ENCODE data around the gene ITGBL1.
A peak's percentile ranks its signal among the peaks of the same experiment; 100 is the strongest.

ITGBL1 gene

GRCh38 chr13:101624210-101624922 lies 171.9 kb downstream of the ITGBL1 start:
- no peak overlapping the region for H3K9ac ChIP-seq (ENCODE audit: low read depth, low read length, poor library complexity, severe bottlenecking)
- no peaks in the 10 kb centered on the region for H3K9me2 ChIP-seq (replicated peaks; ENCODE audit: low read depth, low read length)
- H3K36me3 ChIP-seq (ENCODE audit: insufficient read depth, low read length) = no peaks in the 10 kb centered on the region
- H3K4me2 ChIP-seq (ENCODE audit: low read depth, low read length, poor library complexity, severe bottlenecking) = peak overlapping the region; percentile 23
- no peaks in the 10 kb centered on the region for H3K9me3 ChIP-seq (ENCODE audit: insufficient read depth, low read depth, low read length)
- H3K4me3 ChIP-seq (ENCODE audit: low read length, poor library complexity, severe bottlenecking) = no peak overlapping the region
- no peaks in the 10 kb centered on the region for H3F3A ChIP-seq (ENCODE audit: low read depth)
- no peak for TF ChIP-seq CTCF (conservative IDR thresholded peaks at IDR 0.05; ENCODE audit: low read length)
- no peak for TF ChIP-seq EZH2phosphoT487 (IDR thresholded peaks at IDR 0.05; ENCODE audit: borderline replicate concordance)
- no peaks in the 10 kb centered on the region for H4K20me1 ChIP-seq (ENCODE audit: insufficient read depth, low read length, poor library complexity, severe bottlenecking)
- H3K27me3 ChIP-seq (ENCODE audit: insufficient read depth, low read length, poor library complexity, severe bottlenecking) = no peaks in the 10 kb centered on the region
- peak overlapping the region; percentile 36; the same call in 1 of the 2 replicates for H2AFZ ChIP-seq (ENCODE audit: low read length)
- peaks cover 26% of the 10 kb centered on the region for H3K4me1 ChIP-seq (ENCODE audit: insufficient read depth, low read length, poor library complexity, severe bottlenecking)
- no peaks in the 10 kb centered on the region for H3K79me2 ChIP-seq (ENCODE audit: insufficient read depth, low read length)

GRCh38 chr13:101624981-101625380 lies 172.5 kb downstream of the ITGBL1 start:
- Histone ChIP-seq H3K36me3 (ENCODE audit: insufficient read depth, low read length) (no peaks in the 10 kb centered on the region), H3K4me3 (ENCODE audit: low read length, poor library complexity, severe bottlenecking) (no peak overlapping the region), H3F3A (ENCODE audit: low read depth) (no peaks in the 10 kb centered on the region), H3K9me2 (replicated peaks; ENCODE audit: low read depth, low read length) (no peaks in the 10 kb centered on the region), H4K20me1 (ENCODE audit: insufficient read depth, low read length, poor library complexity, severe bottlenecking) (no peaks in the 10 kb centered on the region), H3K4me2 (ENCODE audit: low read depth, low read length, poor library complexity, severe bottlenecking) (peak overlapping the region; percentile 23), H2AFZ (ENCODE audit: low read length) (no peak overlapping the region), H3K9me3 (ENCODE audit: insufficient read depth, low read depth, low read length) (no peaks in the 10 kb centered on the region), H3K27me3 (ENCODE audit: insufficient read depth, low read length, poor library complexity, severe bottlenecking) (no peaks in the 10 kb centered on the region), H3K4me1 (ENCODE audit: insufficient read depth, low read length, poor library complexity, severe bottlenecking) (peaks cover 26% of the 10 kb centered on the region), H3K9ac (ENCODE audit: low read depth, low read length, poor library complexity, severe bottlenecking) (no peak overlapping the region), H3K79me2 (ENCODE audit: insufficient read depth, low read length) (no peaks in the 10 kb centered on the region)
- TF ChIP-seq CTCF (conservative IDR thresholded peaks at IDR 0.05; ENCODE audit: low read length) (no peak), EZH2phosphoT487 (IDR thresholded peaks at IDR 0.05; ENCODE audit: borderline replicate concordance) (no peak)

- peak overlapping the region; percentile 69 for H3K4me3 ChIP-seq (ENCODE audit: low read length, poor library complexity, severe bottlenecking)
- peak overlapping the region; percentile 74 for H3K4me2 ChIP-seq (ENCODE audit: low read depth, low read length, poor library complexity, severe bottlenecking)
- no peaks in the 10 kb centered on the region for H3K36me3 ChIP-seq (ENCODE audit: insufficient read depth, low read length)
- H3K9me3 ChIP-seq (ENCODE audit: insufficient read depth, low read depth, low read length) = no peaks in the 10 kb centered on the region
- H3F3A ChIP-seq (ENCODE audit: low read depth) = no peaks in the 10 kb centered on the region
- no peaks in the 10 kb centered on the region for H4K20me1 ChIP-seq (ENCODE audit: insufficient read depth, low read length, poor library complexity, severe bottlenecking)
- H3K9ac ChIP-seq (ENCODE audit: low read depth, low read length, poor library complexity, severe bottlenecking) = peak overlapping the region; percentile 49
- peak overlapping the region; percentile 93 for H2AFZ ChIP-seq (ENCODE audit: low read length)
- no peaks in the 10 kb centered on the region for H3K79me2 ChIP-seq (ENCODE audit: insufficient read depth, low read length)
- H3K27me3 ChIP-seq (ENCODE audit: insufficient read depth, low read length, poor library complexity, severe bottlenecking) = no peaks in the 10 kb centered on the region
- H3K9me2 ChIP-seq (replicated peaks; ENCODE audit: low read depth, low read length) = no peaks in the 10 kb centered on the region
- TF ChIP-seq CTCF (conservative IDR thresholded peaks at IDR 0.05; ENCODE audit: low read length) (no peak), EZH2phosphoT487 (IDR thresholded peaks at IDR 0.05; ENCODE audit: borderline replicate concordance) (no peak)
- H3K4me1 ChIP-seq (ENCODE audit: insufficient read depth, low read length, poor library complexity, severe bottlenecking) = peaks cover 26% of the 10 kb centered on the region
These were observed 174.6 kb downstream of the ITGBL1 start for GRCh38 chr13:101626925-101627555.

All from Loucy (cell line).